Breast epithelium (tissue), 3 donors: Measurements from ENCODE around the gene DPH7.

Source experiments
- POLR2A ChIP-seq: fragments of 450-650 bp; IDR thresholded peaks from one replicate; pipeline ENCODE4 v1.6.1; 2016; ENCODE audit warnings: antibody characterized with exemption, mild to moderate bottlenecking, moderate library complexity
- POLR2AphosphoS5 ChIP-seq, 3 donors: sonication (generic); formaldehyde crosslinking; IDR thresholded peaks; one replicate each; pipeline ENCODE4 v1.6.1; 2017; ENCODE audit warnings: antibody characterized with exemption in 3 of 3
- TF ChIP-seq, protein P1 (sequence below), 3 donors: fragments of 450-650 bp; IDR thresholded peaks; one replicate each; pipeline ENCODE4 v1.5.1; 2016 to 2017; ENCODE audit warnings: antibody characterized with exemption in 3 of 3, mild to moderate bottlenecking in 3 of 3, moderate library complexity in 3 of 3

DNA sequence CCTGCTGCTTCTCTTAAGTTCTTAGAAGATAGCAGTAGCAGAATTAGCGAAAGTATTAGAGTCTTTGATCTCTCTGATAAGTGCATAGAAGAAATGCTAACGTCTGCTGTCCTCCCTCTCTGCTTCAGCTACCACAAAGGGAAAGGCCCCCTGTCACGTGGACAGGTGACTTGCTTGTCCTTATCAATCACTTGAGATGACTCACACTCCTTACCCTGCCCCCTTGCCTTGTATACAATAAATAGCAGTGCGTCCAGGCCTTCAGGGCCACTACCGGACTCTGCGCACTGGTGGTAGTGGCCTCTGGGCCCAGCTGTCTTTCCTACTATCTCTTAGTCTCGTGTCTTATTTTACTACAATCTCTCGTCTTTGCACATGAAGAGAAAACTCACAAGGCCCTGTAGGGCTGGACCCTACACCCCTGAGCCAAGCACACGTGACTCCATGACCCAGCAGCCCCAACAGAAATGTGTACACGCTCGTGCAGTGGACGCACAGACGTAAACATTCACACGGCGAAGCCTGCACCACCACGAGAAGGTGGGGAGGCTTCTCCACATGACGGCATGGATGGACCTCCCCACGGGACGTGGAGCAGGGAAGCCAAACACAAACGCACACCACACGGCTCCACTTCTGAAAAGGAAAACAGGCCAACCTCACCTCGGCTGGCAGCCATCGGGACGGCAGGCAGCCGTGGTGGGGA, 66.8 kb downstream of the DPH7 start:
- TF ChIP-seq POLR2AphosphoS5 (IDR thresholded peaks at IDR 0.05), result no peak
- TF ChIP-seq POLR2A, result no peak
- TF ChIP-seq, protein P1, sequence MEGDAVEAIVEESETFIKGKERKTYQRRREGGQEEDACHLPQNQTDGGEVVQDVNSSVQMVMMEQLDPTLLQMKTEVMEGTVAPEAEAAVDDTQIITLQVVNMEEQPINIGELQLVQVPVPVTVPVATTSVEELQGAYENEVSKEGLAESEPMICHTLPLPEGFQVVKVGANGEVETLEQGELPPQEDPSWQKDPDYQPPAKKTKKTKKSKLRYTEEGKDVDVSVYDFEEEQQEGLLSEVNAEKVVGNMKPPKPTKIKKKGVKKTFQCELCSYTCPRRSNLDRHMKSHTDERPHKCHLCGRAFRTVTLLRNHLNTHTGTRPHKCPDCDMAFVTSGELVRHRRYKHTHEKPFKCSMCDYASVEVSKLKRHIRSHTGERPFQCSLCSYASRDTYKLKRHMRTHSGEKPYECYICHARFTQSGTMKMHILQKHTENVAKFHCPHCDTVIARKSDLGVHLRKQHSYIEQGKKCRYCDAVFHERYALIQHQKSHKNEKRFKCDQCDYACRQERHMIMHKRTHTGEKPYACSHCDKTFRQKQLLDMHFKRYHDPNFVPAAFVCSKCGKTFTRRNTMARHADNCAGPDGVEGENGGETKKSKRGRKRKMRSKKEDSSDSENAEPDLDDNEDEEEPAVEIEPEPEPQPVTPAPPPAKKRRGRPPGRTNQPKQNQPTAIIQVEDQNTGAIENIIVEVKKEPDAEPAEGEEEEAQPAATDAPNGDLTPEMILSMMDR (IDR thresholded peaks at IDR 0.05), result no peak
